Limb (tissue), 2 donors: Measurements from ENCODE around the gene NPHP4.

ENCODE experiments used
- DNase-seq, 2 donors: peaks; one replicate each; pipeline ENCODE4 v3.0.0-alpha.2; 2016; ENCODE audit errors: extremely low spot score in 2 of 2

NPHP4 gene

DNA sequence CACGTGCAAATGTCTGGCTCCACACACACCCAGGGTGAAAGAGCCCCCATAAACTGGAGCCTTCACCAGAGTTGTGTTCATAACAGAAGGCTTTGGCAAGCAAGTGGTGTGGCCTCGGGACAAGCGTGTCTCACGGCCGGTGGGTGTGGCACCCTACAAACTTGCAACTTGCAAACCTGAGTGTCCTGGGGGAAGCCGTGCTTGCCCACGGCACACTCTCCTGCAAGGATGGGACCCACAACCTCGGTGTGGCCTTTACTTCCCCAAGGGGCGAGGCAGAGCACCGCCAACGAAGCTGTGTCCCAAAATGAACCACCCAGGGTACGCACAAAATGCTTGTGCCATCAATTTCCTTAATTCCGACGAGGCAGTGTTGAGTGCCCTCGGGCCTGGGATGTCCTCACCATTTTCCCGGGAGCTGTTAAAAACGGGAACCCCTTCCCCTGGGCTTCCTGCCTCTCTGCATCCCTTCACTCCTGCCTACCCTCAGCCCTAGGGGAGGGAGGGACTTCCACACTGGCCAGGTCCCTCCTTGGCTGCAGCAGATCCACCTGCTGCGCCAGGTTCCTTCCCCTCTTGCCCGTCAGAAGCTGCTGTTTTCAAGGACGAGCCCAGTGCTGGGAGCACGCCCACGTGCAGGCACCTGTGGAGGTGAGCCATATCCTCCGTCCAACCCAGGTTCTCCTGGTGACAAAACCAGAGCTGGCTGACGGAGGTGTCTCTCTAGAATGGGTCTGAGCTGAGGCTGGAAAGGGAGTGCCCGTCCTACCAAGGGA is 111.4 kb downstream of the NPHP4 start:
- no peak for DNase-seq

DNA sequence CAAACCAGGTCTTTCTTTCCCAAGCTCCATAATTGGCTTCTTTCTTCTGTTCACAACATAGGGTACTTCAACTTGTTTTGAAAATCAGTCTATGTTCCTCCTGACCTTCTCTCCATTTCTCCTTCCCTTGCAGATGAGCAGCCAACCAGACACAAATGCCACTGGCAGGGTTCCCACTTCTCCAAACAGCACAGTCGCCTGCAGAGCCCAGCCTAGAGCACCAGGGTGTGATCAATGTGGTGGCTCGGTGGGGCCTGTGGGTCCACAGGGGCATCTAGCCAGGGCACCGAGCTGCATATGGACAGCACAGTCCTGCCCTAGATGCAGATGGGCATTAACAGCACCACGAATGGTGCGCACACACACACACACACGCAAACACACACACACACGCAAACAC is 112.8 kb downstream of the NPHP4 start:
- no peak for DNase-seq

DNA sequence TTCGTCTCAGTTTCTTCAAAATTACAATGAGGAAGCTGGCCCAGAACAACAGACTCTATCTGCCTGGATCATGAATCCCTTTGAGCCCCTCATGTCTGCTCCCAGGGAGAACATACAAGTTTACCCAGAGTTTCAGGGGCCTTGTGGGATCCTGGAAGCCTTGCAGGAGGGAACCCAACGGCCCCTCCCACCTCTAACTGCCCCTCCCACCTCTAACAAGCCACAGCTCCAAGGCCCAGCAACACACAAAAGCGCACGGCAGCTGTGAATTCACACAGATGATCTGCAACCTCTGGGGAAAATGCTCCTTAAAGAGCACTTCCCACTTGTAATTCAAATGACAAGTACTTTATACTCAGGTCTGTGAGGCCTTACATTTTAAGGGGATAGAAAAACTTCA is 113.3 kb downstream of the NPHP4 start:
- no peak for DNase-seq

DNA sequence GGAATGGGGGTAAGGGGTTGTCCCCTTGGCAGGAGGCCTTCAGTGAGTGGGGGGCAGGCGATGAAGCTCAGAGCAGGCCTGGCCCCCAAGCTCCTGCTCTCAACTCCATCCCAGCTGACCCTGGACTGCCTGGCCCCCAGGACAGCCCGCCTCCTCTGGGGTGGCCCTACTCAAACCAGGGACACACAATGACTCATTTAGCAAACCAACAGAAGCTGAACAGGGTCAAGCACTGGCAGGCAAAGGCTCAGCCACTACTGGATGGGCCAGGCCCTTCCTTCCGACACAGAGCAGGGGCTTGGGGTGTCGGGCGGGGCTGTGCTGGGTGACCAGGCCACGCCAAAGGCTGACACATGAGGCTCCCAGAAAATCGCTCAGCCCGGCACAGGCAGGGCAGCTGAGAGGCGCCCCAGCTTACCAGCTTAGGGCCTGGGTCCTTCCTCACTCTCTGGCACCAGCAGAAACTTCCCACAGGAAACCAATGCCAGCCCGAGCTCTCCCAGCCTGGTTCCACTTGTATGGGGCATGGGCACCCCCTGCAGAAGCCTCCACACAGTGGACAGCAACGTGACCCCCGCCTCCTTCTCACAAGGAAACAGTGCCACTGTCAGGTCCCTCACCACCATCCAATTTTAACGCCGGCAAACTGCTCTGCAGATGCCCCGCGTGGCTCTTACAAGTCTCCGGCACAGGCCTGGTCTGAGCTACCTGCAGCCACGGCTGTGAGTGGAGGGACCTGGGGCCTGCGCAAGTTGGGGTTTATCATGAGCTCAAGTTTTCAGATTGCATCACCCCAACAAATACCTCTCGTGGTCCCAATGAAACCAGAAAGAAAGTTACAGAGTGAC is 114.3 kb downstream of the NPHP4 start:
- DNase-seq, result no peak

DNA sequence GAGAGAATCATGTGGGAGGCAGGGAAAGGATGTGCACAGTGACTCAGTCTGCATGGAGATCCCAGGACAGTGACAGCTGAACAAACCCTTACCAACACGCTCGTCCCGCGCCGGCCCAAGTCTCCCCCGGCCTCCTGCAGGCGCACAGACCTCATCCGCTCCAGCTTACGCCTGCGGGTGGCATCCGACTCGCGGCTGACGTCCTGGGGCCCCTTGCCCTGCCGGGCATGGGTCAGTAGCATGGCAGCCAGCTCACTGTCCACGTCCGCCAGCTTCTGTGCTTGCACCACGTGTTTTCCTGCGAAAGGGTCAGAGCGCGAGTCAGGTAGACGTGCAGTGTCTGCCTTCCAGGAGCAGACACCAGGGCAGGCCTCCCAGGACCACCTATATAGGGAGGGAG is 115.2 kb downstream of the NPHP4 start:
- no peak for DNase-seq

DNA sequence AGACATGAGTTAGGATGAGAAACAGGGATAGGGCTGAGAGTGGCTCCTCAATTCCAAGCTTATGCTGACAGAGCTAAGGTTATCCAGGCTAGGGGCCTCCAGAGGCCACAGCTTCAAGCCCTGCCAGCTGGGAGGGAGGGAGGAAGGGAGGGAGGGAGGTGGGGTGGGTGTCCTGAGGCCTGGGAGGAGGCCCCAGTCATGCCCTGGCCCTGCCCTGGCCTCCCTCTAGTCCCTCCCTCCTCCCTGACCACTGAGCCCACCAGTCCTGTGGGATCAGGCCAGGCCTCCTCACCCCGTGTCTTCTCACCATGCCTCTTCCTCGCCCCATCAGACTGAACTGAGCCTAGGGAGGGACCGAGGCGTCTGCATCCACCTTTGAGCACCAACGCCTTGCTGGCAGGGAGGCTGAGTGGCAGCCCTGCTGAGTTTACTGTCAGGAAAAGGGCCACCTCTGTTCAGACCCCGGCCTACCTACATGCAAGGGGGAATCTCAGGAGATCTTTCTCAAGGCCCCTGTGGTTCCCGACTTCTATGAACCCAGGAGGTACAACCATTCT is 116.1 kb downstream of the NPHP4 start:
- DNase-seq, result no peak

DNA sequence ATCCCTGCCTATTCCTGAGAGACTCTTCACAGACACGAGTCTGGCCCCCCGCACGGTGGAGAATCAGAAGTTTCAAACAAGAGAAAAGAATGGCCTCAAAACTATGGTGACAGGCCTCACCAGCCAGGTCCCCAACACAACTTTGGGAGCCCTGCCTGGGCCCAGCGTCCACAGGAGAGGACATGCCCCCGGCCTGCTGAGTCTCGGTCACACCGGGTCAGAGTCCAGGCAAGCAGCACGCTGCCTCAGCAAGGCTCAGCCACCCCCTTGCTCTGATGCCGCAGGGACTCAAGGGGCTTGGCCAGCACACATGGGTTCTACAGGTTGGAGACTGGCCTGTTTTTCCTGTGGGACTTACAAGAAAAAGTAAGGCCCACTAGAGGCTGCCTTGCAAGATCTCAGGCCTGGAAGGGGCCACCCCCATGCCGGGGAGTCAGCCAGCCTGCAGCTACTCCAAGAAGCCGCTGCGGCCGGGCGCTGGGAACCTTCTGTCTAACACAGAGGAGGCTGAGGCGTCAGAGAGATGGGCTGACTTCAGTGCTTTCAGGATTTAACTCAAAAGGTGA is 116.8 kb downstream of the NPHP4 start:
- no peak for DNase-seq

DNA sequence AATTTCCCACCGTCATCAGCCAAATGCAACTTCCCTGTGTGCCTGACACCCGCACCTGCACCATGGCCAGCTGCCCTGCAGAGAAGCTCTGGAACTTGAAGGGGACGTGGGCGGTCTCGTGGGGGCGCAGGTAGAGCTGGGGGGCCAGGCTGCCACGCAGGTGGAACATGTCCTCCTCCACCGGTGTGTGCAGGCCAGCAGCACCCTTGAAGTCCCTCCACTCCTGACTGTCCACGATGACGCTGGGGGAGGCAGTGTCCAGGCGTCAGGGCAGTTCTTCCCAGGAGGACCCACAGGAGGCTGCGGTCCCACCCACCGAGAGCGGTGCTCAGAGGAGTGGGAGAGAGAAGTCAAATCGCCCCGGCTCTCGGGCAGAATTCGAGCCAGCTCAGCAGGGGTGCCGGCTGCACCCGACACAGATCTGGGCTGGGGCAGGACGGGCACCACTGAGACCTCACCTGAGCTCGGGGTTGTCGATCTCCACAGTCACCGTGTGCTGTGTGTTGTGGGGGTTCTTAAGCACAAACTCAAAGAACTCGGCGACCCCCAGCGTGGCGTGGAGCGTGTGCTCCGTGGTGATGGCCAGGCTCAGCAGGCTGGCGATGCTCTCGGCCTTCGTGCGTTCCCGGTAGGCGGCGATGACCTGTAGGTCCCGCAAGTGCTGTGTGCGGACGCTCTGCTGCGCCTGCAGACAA is 117.7 kb downstream of the NPHP4 start:
- no peak for DNase-seq

DNA sequence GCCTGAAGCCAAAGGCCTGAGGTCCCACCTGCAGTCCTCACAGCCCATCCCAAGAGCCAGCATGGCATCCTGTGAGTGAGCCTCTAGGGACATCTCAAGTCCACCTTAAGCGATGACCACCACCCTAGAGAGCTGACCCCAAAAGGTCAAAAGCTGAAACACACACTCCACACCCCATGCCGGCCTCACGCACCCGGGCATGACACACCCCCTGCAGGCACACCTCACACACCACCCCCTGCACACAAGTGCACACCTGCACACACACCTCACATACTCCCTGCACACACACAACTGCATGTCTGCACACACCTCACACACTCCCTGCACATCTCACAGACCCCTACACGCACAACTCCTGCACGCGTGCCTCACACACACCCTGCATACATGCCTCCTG is 118.7 kb downstream of the NPHP4 start:
- DNase-seq, result no peak

DNA sequence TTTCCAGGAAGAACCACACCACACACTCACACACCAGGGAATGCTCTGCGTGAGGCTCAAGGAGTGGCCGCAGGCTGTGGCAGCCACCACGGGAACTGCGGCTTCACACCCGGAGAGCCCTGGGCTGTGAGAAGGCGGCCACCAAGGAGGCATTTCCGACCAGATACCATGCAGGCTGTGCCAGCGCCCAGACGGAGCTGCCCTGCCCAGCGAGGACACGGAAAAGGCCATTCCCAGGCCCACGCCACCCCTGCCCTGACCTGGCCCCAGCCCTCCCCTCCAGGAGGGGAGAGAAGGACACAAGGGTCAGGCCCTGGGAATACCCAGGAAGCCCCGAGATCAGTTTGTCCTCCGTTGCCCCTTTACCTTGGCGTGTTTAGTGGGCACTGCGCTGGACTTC is 119.3 kb downstream of the NPHP4 start:
- DNase-seq, result no peak

DNA sequence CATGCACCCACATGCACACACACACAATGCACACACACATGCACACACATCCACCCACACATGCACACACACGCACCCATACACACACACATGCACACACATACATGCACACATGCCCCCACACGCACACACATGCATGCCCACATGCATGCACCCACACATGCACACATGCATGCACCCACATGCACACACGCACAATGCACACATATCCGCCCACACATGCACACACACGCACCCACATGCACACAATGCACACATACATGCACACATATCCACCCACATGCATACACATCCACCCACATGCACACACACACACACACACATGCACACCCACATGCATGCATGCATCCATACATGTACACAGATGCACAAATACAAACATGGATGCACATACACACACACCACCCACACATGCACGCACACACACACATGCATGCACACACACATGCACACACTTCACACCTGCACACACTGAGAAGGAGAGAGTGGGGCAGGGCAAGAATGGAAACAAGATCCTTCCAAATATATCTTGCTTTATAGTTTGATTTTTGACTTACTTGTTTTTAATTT is 123.2 kb downstream of the NPHP4 start:
- DNase-seq, result no peak

DNA sequence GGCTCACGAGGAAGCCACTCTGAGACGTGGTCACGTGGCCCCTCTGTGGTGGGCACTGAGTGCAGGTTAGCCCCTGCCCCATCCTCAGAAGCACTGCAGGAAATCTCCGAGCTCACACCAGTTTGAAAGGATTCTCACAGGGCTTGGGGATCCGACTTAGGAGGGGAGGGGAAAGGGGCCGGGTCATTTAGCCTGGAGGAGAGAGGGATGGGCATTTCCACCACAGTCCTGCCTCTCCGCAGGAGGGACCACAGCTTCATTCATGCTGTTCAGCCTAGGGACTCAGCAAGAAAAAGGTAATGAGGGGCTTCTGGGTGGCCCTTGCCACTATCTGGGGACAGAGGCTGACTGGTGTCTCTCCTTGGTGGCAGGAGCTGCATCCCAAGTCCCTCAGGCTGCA is 126.5 kb downstream of the NPHP4 start:
- no peak for DNase-seq

DNA sequence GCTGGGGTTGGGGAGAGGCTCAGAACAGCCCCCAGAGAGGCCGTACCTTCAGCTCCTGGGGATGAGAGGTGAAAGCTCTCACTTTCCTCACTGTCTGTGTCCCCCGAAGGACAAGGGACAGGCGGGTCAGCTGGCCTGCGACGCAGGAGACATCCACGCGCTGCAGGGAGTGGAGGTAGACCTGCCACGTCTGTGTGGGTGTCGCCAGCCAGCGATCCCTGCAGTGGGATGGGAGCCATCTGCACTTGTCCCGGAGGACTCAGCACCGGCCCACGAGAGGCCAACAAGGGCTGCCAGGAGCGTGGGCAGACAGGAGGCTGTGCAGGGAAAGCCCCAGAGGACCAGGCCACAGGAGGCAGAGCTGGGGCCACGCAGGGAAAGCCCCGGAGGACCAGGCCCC is 127.2 kb downstream of the NPHP4 start:
- DNase-seq, result no peak

DNA sequence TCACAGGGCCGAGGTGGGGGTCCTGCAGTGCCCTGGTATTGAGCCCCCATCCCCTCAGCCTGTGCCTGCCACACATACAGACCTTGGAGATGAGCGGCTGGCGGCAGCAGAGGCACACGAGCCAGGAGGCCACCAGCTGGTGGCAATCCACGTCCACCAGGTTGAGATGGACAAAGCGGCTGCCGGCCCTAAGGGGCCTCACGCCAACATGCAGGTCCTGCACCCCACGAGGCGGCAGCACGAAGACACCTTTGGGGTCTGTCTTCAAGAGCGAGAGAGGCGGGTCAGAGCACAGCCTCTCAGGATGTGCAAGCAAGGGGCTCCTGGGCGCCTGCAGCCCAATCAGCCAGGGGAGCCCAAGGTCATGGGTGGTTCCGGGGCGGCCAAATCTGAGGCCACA is 128.0 kb downstream of the NPHP4 start:
- DNase-seq, result no peak

DNA sequence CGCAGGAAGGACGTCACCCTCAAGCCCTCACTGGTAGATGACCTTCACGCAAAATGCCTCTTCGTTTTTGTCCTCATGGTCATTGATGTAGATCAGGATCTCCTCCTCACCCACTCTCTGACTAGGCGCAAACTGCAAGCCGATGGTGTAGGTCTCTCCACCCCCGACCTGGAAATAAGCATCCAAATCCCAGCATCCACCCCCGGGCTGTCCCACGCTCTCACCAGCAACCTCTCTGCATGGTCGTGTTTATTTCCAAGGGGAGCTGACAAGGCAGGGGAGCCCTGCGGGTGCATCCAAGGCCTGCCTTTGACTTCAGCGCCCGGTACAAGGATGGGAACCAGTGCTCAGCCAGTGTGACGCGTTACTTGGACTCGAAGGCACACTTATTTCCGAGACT is 129.0 kb downstream of the NPHP4 start:
- no peak for DNase-seq

DNA sequence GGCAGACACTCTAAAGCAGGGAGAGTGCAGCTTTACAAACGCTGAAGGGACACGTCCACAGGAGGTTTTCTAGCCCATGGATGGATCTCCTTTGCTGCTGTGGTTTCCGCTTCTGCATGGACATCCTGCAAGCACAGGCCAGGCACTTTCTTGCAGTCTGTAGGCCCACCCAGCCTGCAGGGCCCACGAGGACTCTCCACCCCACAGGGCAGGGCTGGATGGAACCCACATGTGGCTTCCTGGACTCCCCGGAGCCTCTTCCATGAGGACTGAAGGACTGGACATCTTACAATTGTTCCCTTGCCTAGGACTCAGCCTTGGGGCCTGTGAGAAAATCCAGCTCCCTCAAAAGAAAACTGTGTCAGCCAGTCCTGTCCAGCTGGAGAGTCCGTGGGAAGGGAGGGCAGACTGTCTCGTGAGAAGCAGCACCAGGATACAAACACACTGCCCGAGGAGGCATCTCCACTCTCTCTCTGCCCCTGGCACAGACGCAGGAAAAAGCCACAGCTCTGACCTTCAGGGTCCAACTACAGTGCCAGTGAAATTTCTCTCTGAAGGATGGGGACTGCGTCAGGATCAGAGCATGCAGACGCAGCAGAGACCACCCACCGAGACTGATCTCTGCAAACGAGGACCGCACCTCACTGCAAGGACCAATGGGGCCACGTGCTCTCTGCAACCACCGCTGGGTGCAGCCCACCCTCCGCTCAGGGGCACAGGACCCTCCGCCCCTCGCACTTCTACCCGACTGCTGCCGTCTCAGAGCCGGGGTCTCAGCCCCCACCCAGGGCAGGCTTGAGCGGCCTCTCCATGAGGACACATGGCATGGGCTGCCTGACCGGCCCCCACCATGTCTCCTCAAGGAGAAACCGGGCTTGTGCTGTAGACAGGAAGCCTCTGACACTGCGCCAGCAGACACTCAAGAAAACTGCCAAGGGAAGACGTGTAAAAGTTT is 130.1 kb downstream of the NPHP4 start:
- no peak for DNase-seq

DNA sequence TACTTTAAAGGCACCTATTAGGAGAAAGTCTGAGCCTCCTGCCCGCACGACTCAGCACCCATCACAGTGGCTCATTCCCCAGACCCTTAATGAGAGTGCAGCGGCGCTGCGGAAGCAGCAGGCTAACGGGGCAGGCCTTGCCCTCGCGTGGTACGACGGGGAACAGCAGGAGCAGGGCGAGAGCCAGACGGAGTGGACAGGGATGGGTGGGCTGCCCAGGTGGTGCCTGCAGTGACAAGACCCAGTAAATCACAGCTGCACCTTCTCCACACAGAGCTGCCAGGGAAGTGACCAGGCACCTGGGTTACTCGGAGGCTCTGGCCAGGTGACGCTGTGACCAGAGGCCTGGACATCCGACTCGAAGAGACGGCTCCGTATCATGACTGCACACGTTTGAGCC is 131.9 kb downstream of the NPHP4 start:
- DNase-seq, result no peak

DNA sequence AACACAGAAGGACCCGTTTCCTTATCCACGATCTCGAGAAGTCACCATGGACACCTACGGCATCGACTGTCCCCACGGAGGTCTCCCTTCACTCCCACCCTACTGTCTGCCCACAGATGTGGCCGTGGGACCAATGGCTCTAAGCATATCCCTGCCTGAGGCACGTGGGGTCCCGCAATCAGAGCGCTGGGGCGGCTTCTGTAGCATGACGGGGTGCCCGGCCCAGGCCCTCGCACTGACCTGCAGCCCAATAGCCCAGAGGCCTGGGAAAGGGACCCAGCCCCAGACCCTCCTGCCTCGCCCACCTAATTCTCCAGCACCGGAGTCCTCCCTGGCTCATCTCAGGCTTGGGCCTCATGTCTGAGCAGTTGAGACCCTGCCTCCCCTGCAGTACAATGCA is 132.5 kb downstream of the NPHP4 start:
- no peak for DNase-seq

DNA sequence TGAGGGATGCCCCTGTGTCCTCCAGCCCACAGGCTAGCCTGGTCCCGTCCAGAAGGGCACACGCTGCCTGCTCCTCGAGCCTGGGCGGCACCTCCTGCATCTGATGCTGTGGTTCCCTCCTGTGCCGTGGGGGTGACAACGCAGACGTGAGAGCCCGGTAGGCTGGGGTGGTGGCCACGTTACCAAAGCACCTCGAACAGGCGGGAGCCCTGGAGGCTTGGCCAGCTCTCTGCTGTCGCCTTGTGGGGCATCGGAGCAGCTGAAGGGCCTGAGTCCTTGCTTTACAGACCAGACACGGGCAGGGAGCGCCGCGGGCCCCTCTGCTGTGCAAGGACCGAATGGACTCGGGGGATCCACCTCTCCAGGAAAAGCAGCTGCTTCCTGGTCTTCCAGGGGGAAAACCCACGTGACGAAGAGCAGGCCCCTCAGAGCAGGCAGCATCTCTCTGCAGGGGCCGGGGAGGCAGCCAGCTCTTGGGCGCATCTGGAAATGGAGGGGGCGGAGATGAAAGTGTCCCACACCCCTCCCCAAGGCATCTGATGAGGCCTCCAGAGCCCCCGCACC is 133.3 kb downstream of the NPHP4 start:
- no peak for DNase-seq

DNA sequence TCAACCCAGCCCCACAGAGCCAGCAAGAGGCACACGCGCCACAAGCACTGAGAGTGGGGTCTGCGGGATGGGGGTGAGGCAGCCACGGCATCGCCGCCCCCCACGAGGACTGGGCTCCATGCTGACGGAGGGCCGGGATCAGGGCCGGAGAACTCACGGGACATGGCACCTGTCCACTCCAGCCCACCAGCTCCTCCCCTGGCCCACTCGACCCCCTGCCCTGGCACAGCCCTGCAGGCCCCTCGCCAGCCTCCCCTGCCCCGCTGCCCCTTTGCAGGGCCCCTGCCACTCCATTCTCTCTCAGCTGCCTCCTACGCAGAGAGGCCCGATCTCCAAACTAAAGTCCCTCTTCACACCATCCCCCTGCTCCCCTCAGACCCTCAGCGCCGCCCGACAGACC is 134.0 kb downstream of the NPHP4 start:
- no peak for DNase-seq
